Measurements from ENCODE around the gene ADAD2.

The ADAD2 gene

DNA sequence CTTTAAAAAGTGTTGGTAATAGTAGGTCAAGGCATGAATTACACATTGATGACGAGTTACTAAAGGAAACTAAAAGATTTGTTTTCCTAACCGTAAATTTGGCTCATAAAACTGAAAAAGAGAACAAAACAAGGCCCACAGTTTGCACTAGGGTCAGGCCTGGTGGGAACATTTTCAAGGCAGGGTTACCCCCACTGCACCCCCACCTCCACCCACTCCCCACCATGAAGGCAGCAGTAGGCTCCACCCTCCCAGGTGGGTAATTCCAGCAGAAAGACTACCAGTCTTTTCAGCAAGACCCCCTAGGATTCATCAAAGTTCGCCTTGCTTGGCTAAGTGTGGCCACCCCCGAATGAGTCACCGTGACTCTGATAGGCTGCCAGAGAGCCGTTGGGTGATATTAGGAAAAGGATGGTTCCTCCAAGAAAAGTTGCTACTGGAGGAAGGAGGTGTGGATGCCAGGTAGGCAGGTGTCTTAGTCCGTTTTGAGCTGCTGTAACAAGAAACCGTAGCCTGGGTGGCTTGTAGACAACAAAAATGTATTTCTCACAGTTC is 37.2 kb upstream of the ADAD2 start (continued):
- TF ChIP-seq, protein P1, sequence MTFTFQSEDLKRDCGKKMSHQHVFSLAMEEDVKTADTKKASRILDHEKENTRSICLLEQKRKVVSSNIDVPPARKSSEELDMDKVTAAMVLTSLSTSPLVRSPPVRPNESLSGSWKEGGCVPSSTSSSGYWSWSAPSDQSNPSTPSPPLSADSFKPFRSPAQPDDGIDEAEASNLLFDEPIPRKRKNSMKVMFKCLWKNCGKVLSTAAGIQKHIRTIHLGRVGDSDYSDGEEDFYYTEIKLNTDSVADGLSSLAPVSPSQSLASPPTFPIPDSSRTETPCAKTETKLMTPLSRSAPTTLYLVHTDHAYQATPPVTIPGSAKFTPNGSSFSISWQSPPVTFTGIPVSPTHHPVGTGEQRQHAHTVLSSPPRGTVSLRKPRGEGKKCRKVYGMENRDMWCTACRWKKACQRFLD (tag by site-specific recombination; IDR thresholded peaks at IDR 0.05): no peak
- TF ChIP-seq ZFHX2 (tag by site-specific recombination; conservative IDR thresholded peaks at IDR 0.05): peak; percentile 55
- TF ChIP-seq ZNF654 (tag by site-specific recombination; IDR thresholded peaks at IDR 0.05; ENCODE audit: low read depth): no peak
- TF ChIP-seq, protein P2, sequence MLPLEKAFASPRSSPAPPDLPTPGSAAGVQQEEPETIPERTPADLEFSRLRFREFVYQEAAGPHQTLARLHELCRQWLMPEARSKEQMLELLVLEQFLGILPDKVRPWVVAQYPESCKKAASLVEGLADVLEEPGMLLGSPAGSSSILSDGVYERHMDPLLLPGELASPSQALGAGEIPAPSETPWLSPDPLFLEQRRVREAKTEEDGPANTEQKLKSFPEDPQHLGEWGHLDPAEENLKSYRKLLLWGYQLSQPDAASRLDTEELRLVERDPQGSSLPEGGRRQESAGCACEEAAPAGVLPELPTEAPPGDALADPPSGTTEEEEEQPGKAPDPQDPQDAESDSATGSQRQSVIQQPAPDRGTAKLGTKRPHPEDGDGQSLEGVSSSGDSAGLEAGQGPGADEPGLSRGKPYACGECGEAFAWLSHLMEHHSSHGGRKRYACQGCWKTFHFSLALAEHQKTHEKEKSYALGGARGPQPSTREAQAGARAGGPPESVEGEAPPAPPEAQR (tag by site-specific recombination; IDR thresholded peaks at IDR 0.05): no peak
- TF ChIP-seq ZNF335 (tag by site-specific recombination; conservative IDR thresholded peaks at IDR 0.05): peak; percentile 51

DNA sequence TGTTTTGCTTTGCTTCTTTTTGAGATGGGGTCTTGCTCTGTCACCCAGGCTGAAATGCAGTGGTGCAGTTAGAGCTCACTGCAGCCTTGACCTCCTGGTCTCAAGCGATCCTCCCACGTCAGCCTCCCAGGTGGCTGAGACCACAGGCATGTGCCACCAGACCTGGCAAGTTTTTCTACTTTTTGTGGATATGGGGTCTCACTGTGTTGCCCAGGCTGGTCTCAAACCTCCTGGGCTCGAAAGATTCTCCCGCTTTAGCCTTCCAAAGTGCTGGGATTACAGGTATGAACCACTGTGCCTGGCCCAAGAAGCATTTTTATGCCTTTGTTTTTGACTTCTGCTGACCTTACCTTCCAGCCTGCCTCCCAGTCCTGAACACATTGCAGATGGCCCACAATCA is 35.7 kb upstream of the ADAD2 start:
- H3K4me1 ChIP-seq (ENCODE audit: control insufficient read depth, insufficient read depth, low read length): peaks cover 2% of the 10 kb centered on the region; the same call in 1 of the 2 replicates
- POLR2A ChIA-PET: no interaction called here
- no peaks in the 10 kb centered on the region for H3K36me3 ChIP-seq (ENCODE audit: control insufficient read depth in 2 of 2, insufficient read depth in 1 of 2, low read length in 2 of 2)
- H3K4me3 ChIP-seq (ENCODE audit: low read depth, low read length): no peak overlapping the region
- no peaks in the 10 kb centered on the region for H3K9me3 ChIP-seq (ENCODE audit: control insufficient read depth, insufficient read depth, low read depth, low read length)
- H3K27ac ChIP-seq (ENCODE audit: extremely low read depth, low read depth, low read length): no peak overlapping the region
- CTCF ChIA-PET: interaction anchor here (0.6 to 0.7 kb wide), 3 partner anchors 16 to 528 kb away, joined by 3 to 9 read pairs (median 5); no protein-coding TSS in a partner anchor
- TF ChIP-seq, protein P3, sequence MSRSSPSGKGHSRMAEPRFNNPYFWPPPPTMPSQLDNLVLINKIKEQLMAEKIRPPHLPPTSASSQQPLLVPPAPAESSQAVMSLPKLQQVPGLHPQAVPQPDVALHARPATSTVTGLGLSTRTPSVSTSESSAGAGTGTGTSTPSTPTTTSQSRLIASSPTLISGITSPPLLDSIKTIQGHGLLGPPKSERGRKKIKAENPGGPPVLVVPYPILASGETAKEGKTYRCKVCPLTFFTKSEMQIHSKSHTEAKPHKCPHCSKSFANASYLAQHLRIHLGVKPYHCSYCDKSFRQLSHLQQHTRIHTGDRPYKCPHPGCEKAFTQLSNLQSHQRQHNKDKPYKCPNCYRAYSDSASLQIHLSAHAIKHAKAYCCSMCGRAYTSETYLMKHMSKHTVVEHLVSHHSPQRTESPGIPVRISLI (tag by site-specific recombination; IDR thresholded peaks at IDR 0.05): no peak
- TF ChIP-seq KLF16 (tag by site-specific recombination; IDR thresholded peaks at IDR 0.05) (no peak), ZNF146 (tag by site-specific recombination; IDR thresholded peaks at IDR 0.05) (no peak), ZNF121 (tag by site-specific recombination; IDR thresholded peaks at IDR 0.05) (peak; percentile 52; the same call in 1 of the 2 replicates)

DNA sequence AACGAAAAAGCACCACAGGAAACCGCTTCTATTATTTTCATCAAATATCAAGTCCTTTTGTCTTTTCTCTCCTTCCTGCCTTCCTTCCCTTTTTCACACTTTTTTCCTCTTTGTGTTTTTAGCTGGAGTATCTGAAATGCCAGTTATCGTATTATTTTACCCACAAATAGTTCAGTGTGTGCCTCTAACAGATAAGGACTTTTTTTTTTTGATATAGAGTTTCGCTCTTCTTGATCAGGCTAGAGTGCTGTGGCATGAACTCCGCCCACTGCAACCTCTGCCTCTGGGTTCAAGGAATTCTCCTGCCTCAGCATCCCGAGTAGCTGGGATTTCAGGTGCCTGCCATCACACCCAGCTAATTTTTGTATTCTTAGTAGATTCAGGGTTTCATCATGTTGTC is 35.2 kb upstream of the ADAD2 start:
- Histone ChIP-seq H3K4me1 (ENCODE audit: control insufficient read depth, insufficient read depth, low read length) (peaks cover 2% of the 10 kb centered on the region; the same call in 1 of the 2 replicates), H3K27ac (ENCODE audit: extremely low read depth, low read depth, low read length) (no peak overlapping the region), H3K36me3 (ENCODE audit: control insufficient read depth in 2 of 2, insufficient read depth in 1 of 2, low read length in 2 of 2) (no peaks in the 10 kb centered on the region), H3K9me3 (ENCODE audit: control insufficient read depth, insufficient read depth, low read depth, low read length) (no peaks in the 10 kb centered on the region), H3K4me3 (ENCODE audit: low read depth, low read length) (no peak overlapping the region)
- ChIA-PET CTCF (interaction anchor here (0.7 to 1.2 kb wide), 5 partner anchors 13 to 528 kb away, joined by 3 to 9 read pairs (median 5); no protein-coding TSS in a partner anchor), POLR2A (interaction anchor here (0.6 kb wide), 1 partner anchor 118 kb away, joined by 3 read pairs; no protein-coding TSS in a partner anchor)
- TF ChIP-seq, protein P4, sequence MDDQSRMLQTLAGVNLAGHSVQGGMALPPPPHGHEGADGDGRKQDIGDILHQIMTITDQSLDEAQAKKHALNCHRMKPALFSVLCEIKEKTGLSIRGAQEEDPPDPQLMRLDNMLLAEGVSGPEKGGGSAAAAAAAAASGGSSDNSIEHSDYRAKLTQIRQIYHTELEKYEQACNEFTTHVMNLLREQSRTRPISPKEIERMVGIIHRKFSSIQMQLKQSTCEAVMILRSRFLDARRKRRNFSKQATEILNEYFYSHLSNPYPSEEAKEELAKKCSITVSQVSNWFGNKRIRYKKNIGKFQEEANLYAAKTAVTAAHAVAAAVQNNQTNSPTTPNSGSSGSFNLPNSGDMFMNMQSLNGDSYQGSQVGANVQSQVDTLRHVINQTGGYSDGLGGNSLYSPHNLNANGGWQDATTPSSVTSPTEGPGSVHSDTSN (CRISPR knock-in tag; IDR thresholded peaks at IDR 0.05): no peak
- TF ChIP-seq ZNF350 (tag by site-specific recombination; IDR thresholded peaks at IDR 0.05) (no peak), YY2 (tag by site-specific recombination; IDR thresholded peaks at IDR 0.05) (no peak), ZNF76 (tag by site-specific recombination; IDR thresholded peaks at IDR 0.05; ENCODE audit: borderline replicate concordance, low read depth) (no peak), EGR2 (tag by site-specific recombination; IDR thresholded peaks at IDR 0.05; ENCODE audit: low read depth) (no peak), ZNF37A (tag by site-specific recombination; IDR thresholded peaks at IDR 0.05) (no peak), MEIS1 (CRISPR knock-in tag; IDR thresholded peaks at IDR 0.05; ENCODE audit: borderline replicate concordance) (no peak), ZNF2 (tag by site-specific recombination; IDR thresholded peaks at IDR 0.05) (no peak), ZFP3 (tag by site-specific recombination; IDR thresholded peaks at IDR 0.05; ENCODE audit: low read depth) (no peak), ZNF660 (tag by site-specific recombination; IDR thresholded peaks at IDR 0.05) (no peak), ZBTB48 (tag by site-specific recombination; IDR thresholded peaks at IDR 0.05) (no peak), ZNF530 (tag by site-specific recombination; IDR thresholded peaks at IDR 0.05; ENCODE audit: low read depth) (no peak), WT1 (tag by site-specific recombination; IDR thresholded peaks at IDR 0.05) (no peak), GLIS2 (tag by site-specific recombination; IDR thresholded peaks at IDR 0.05) (no peak), ZNF354C (tag by site-specific recombination; IDR thresholded peaks at IDR 0.05; ENCODE audit: borderline replicate concordance, low read depth) (no peak), ZNF571 (tag by site-specific recombination; IDR thresholded peaks at IDR 0.05) (no peak), ZNF510 (tag by site-specific recombination; IDR thresholded peaks at IDR 0.05; ENCODE audit: insufficient replicate concordance) (no peak)
- TF ChIP-seq, protein P5, sequence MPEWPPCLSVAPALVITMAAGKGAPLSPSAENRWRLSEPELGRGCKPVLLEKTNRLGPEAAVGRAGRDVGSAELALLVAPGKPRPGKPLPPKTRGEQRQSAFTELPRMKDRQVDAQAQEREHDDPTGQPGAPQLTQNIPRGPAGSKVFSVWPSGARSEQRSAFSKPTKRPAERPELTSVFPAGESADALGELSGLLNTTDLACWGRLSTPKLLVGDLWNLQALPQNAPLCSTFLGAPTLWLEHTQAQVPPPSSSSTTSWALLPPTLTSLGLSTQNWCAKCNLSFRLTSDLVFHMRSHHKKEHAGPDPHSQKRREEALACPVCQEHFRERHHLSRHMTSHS (tag by site-specific recombination; IDR thresholded peaks at IDR 0.05): no peak

All from HEK293 (cell line).